BLaER1 (cell line): ENCODE measurements around the gene IFIT1B.
"Not testable (repeated sequence)": the region's sequence is repeated elsewhere in the genome, so short reads cannot be mapped to it uniquely, and the experiment has no call there.

Experiments
- H3K27ac ChIP-seq: shearing (Covaris generic); formaldehyde crosslinking; 2 replicates; pipeline ENCODE4 v1.8.1; 2022
- H3K27me3 ChIP-seq: shearing (Covaris generic); formaldehyde crosslinking; 2 replicates; pipeline ENCODE4 v1.8.1; 2022
- H3K36me3 ChIP-seq: shearing (Covaris generic); formaldehyde crosslinking; 2 replicates; pipeline ENCODE4 v1.8.1; 2022
- H3K4me1 ChIP-seq: shearing (Covaris generic); formaldehyde crosslinking; 2 replicates; pipeline ENCODE4 v1.8.1; 2022
- H3K4me2 ChIP-seq: shearing (Covaris generic); formaldehyde crosslinking; 2 replicates; pipeline ENCODE4 v1.8.1; 2022
- H3K4me3 ChIP-seq: shearing (Covaris generic); formaldehyde crosslinking; 2 replicates; pipeline ENCODE4 v1.8.1; 2022
- H3K9ac ChIP-seq: shearing (Covaris generic); formaldehyde crosslinking; 2 replicates; pipeline ENCODE4 v1.8.1; 2022
- H3K9me3 ChIP-seq: shearing (Covaris generic); formaldehyde crosslinking; 2 replicates; pipeline ENCODE4 v1.8.1; 2022
- H4K20me1 ChIP-seq: shearing (Covaris generic); formaldehyde crosslinking; 2 replicates; pipeline ENCODE4 v1.8.1; 2022
- Cebpa-rat ChIP-seq: shearing (Covaris generic); IDR thresholded peaks from 2 replicates; pipeline ENCODE4 v1.8.1; 2022

The IFIT1B gene

GRCh38 chr10:89373916-89374711 is 3.7 kb upstream of the IFIT1B start:
- TF ChIP-seq Cebpa-rat: no peak
- no peak overlapping the region for H3K27ac ChIP-seq
- no peaks in the 10 kb centered on the region for H3K36me3 ChIP-seq
- no peak overlapping the region for H3K4me2 ChIP-seq
- H3K9ac ChIP-seq: no peak overlapping the region
- H3K4me3 ChIP-seq: no peak overlapping the region
- no peaks in the 10 kb centered on the region for H3K9me3 ChIP-seq
- no peaks in the 10 kb centered on the region for H3K27me3 ChIP-seq
- H4K20me1 ChIP-seq: no peaks in the 10 kb centered on the region
- no peaks in the 10 kb centered on the region for H3K4me1 ChIP-seq

GRCh38 chr10:89374713-89375141 is 3.1 kb upstream of the IFIT1B start:
- H3K4me2 ChIP-seq: no peak overlapping the region

GRCh38 chr10:89379103-89379502 is 1.2 kb downstream of the IFIT1B start:
- no peak for TF ChIP-seq Cebpa-rat

More at GRCh38 chr10:89374713-89375141, 3.1 kb upstream of the IFIT1B start:
- Histone ChIP-seq H3K4me1 (no peaks in the 10 kb centered on the region), H3K9me3 (no peaks in the 10 kb centered on the region), H3K27me3 (no peaks in the 10 kb centered on the region), H3K27ac (no peak overlapping the region), H3K9ac (no peak overlapping the region), H3K36me3 (no peaks in the 10 kb centered on the region), H4K20me1 (no peaks in the 10 kb centered on the region), H3K4me3 (no peak overlapping the region)
- no peak for TF ChIP-seq Cebpa-rat

GRCh38 chr10:89382757-89383156 is 4.9 kb downstream of the IFIT1B start:
- H4K20me1 ChIP-seq: no peaks in the 10 kb centered on the region
- no peak overlapping the region for H3K4me3 ChIP-seq
- no peaks in the 10 kb centered on the region for H3K36me3 ChIP-seq
- no peaks in the 10 kb centered on the region for H3K9me3 ChIP-seq
- no peaks in the 10 kb centered on the region for H3K27me3 ChIP-seq
- no peak overlapping the region for H3K27ac ChIP-seq
- no peak overlapping the region for H3K9ac ChIP-seq
- no peak overlapping the region for H3K4me2 ChIP-seq
- H3K4me1 ChIP-seq: peaks cover 12% of the 10 kb centered on the region
- no peak for TF ChIP-seq Cebpa-rat

More at GRCh38 chr10:89379103-89379502, 1.2 kb downstream of the IFIT1B start:
- Histone ChIP-seq H3K4me1 (no peaks in the 10 kb centered on the region), H3K4me3 (no peak overlapping the region), H3K4me2 (no peak overlapping the region), H3K27ac (no peak overlapping the region), H3K36me3 (no peaks in the 10 kb centered on the region), H4K20me1 (no peaks in the 10 kb centered on the region), H3K27me3 (no peaks in the 10 kb centered on the region), H3K9me3 (no peaks in the 10 kb centered on the region), H3K9ac (no peak overlapping the region)

GRCh38 chr10:89384474-89385340 is 6.9 kb downstream of the IFIT1B start:
- no peaks in the 10 kb centered on the region for H3K27me3 ChIP-seq
- no peak overlapping the region for H3K27ac ChIP-seq
- H3K4me3 ChIP-seq: no peak overlapping the region
- H3K9me3 ChIP-seq: no peaks in the 10 kb centered on the region
- no peak for TF ChIP-seq Cebpa-rat
- H3K4me1 ChIP-seq: peaks cover 12% of the 10 kb centered on the region
- no peaks in the 10 kb centered on the region for H4K20me1 ChIP-seq
- H3K9ac ChIP-seq: no peak overlapping the region
- no peaks in the 10 kb centered on the region for H3K36me3 ChIP-seq
- H3K4me2 ChIP-seq: peak overlapping the region; percentile 43

GRCh38 chr10:89388806-89389205 is 10.9 kb downstream of the IFIT1B start:
- Histone ChIP-seq H3K27ac (no peak overlapping the region), H3K9ac (no peak overlapping the region), H3K4me1 (peaks cover 43% of the 10 kb centered on the region), H3K9me3 (no peaks in the 10 kb centered on the region), H4K20me1 (no peaks in the 10 kb centered on the region), H3K4me2 (no peak overlapping the region), H3K36me3 (no peaks in the 10 kb centered on the region), H3K4me3 (no peak overlapping the region), H3K27me3 (no peaks in the 10 kb centered on the region)
- no peak for TF ChIP-seq Cebpa-rat

- Histone ChIP-seq H3K36me3 (no peaks in the 10 kb centered on the region), H3K27ac (no peak overlapping the region), H3K4me1 (peaks cover 47% of the 10 kb centered on the region), H3K4me2 (no peak overlapping the region), H3K9ac (no peak overlapping the region), H4K20me1 (no peaks in the 10 kb centered on the region), H3K27me3 (no peaks in the 10 kb centered on the region), H3K4me3 (no peak overlapping the region), H3K9me3 (no peaks in the 10 kb centered on the region)
- TF ChIP-seq Cebpa-rat: no peak
Observed at GRCh38 chr10:89389254-89389653, 11.4 kb downstream of the IFIT1B start.

- Histone ChIP-seq H3K36me3 (no peaks in the 10 kb centered on the region), H3K27ac (no peak overlapping the region), H3K9me3 (no peaks in the 10 kb centered on the region), H3K9ac (no peak overlapping the region), H3K4me2 (no peak overlapping the region), H3K4me3 (no peak overlapping the region), H3K4me1 (peaks cover 35% of the 10 kb centered on the region), H3K27me3 (no peaks in the 10 kb centered on the region), H4K20me1 (no peaks in the 10 kb centered on the region)
- no peak for TF ChIP-seq Cebpa-rat
Observed at GRCh38 chr10:89390476-89391225, 12.8 kb downstream of the IFIT1B start.

GRCh38 chr10:89391226-89391576 is 13.3 kb downstream of the IFIT1B start:
- peaks cover 35% of the 10 kb centered on the region for H3K4me1 ChIP-seq
- H3K36me3 ChIP-seq, H3K27me3 ChIP-seq, H3K27ac ChIP-seq, H3K9me3 ChIP-seq, H3K9ac ChIP-seq, H4K20me1 ChIP-seq, H3K4me3 ChIP-seq: not testable (repeated sequence)
- peak overlapping the region; percentile 91 for H3K4me2 ChIP-seq
